Stromal cell of bone marrow (primary cell): ENCODE measurements around the gene PERM1.
"Not testable (repeated sequence)": the region's sequence is repeated elsewhere in the genome, so short reads cannot be mapped to it uniquely, and the experiment has no call there.

ENCODE experiments used
- DNase-seq: peaks from one replicate; pipeline ENCODE4 v3.0.0-alpha.2; 2012; ENCODE audit warnings: low read depth

The PERM1 gene

GRCh38 chr1:1017397-1018320 lies 35.8 kb upstream of the PERM1 start:
- not testable (repeated sequence) for DNase-seq

GRCh38 chr1:1014799-1015681 lies 33.1 kb upstream of the PERM1 start:
- DNase-seq = no peak

GRCh38 chr1:1013922-1014648 lies 32.2 kb upstream of the PERM1 start:
- no peak for DNase-seq

GRCh38 chr1:1013105-1013921 lies 31.4 kb upstream of the PERM1 start, which contains the start of gene ISG15:
Gene ISG15 (plus strand): TSS chr1:1013497. CDS start chr1:1013574, 77 bp downstream.
- DNase-seq = peak; percentile 82

- not testable (repeated sequence) for DNase-seq
Measured at GRCh38 chr1:1012736-1013104, 30.8 kb upstream of the PERM1 start.

- DNase-seq = no peak
Measured at GRCh38 chr1:1011396-1011949, 29.6 kb upstream of the PERM1 start.

- DNase-seq = not testable (repeated sequence)
Measured at GRCh38 chr1:1010131-1010530, 28.2 kb upstream of the PERM1 start.

- no peak for DNase-seq
Measured at GRCh38 chr1:1006305-1007159, 24.6 kb upstream of the PERM1 start.

GRCh38 chr1:1005774-1006304 lies 23.9 kb upstream of the PERM1 start:
- no peak for DNase-seq

- no peak for DNase-seq
Measured at GRCh38 chr1:1004780-1005697, 23.1 kb upstream of the PERM1 start.

GRCh38 chr1:1004420-1004779 lies 22.5 kb upstream of the PERM1 start:
- DNase-seq = no peak

- no peak for DNase-seq
Measured at GRCh38 chr1:1003618-1004419, 21.9 kb upstream of the PERM1 start.

- DNase-seq = no peak
Measured at GRCh38 chr1:1001057-1001783, 19.3 kb upstream of the PERM1 start.

GRCh38 chr1:1000357-1001056 lies 18.6 kb upstream of the PERM1 start:
- DNase-seq = no peak

- peak; percentile 61 for DNase-seq
Measured at GRCh38 chr1:999725-1000356, 17.9 kb upstream of the PERM1 start, which contains the start of gene HES4. Gene HES4 (minus strand): TSS chr1:1000097. CDS start chr1:999973, 124 bp downstream.
